DMS114 treated with DMSO at 0.1 percent for 48 hours (cell line): ENCODE data around the gene AOPEP.

Experiments used
- DNase-seq: peaks from one replicate; lab custom pipeline; 2025; ENCODE audit not compliant: unreplicated experiment; lab: John Stamatoyannopoulos, UW

Gene AOPEP

GRCh38 chr9:94887721-94888120, 161.2 kb downstream of the AOPEP start:
- DNase-seq: no peak

- no peak for DNase-seq
Observed at GRCh38 chr9:94888775-94889174, 162.3 kb downstream of the AOPEP start.

- no peak for DNase-seq
Observed at GRCh38 chr9:94889628-94890027, 163.1 kb downstream of the AOPEP start.

- no peak for DNase-seq
Observed at GRCh38 chr9:94891183-94891582, 164.7 kb downstream of the AOPEP start.

- no peak for DNase-seq
Observed at GRCh38 chr9:94892675-94893074, 166.2 kb downstream of the AOPEP start.

GRCh38 chr9:94894094-94894699, 167.7 kb downstream of the AOPEP start:
- no peak for DNase-seq

GRCh38 chr9:94895668-94896067, 169.2 kb downstream of the AOPEP start:
- no peak for DNase-seq

- no peak for DNase-seq
Observed at GRCh38 chr9:94896512-94896911, 170.0 kb downstream of the AOPEP start.

GRCh38 chr9:94899464-94900221, 173.1 kb downstream of the AOPEP start:
- DNase-seq: no peak

GRCh38 chr9:94900222-94901018, 173.9 kb downstream of the AOPEP start:
- no peak for DNase-seq

GRCh38 chr9:94901019-94901363, 174.5 kb downstream of the AOPEP start:
- DNase-seq: no peak

- DNase-seq: no peak
Observed at GRCh38 chr9:94903961-94904421, 177.5 kb downstream of the AOPEP start.

GRCh38 chr9:94904806-94905205, 178.3 kb downstream of the AOPEP start:
- no peak for DNase-seq

- no peak for DNase-seq
Observed at GRCh38 chr9:94905606-94906005, 179.1 kb downstream of the AOPEP start.

- no peak for DNase-seq
Observed at GRCh38 chr9:94906181-94906580, 179.7 kb downstream of the AOPEP start.

- no peak for DNase-seq
Observed at GRCh38 chr9:94906713-94907112, 180.2 kb downstream of the AOPEP start.

GRCh38 chr9:94907264-94907936, 180.9 kb downstream of the AOPEP start:
- DNase-seq: no peak

GRCh38 chr9:94908011-94908563, 181.6 kb downstream of the AOPEP start:
- DNase-seq: no peak

- DNase-seq: no peak
Observed at GRCh38 chr9:94908583-94909249, 182.2 kb downstream of the AOPEP start.

GRCh38 chr9:94909250-94909894, 182.9 kb downstream of the AOPEP start:
- no peak for DNase-seq
